HG03159 (cell line): ENCODE measurements around the gene RCCD1.
"Not testable (repeated sequence)": the region's sequence is repeated elsewhere in the genome, so short reads cannot be mapped to it uniquely, and the experiment has no call there.

ENCODE experiments used
- ATAC-seq: cut with Tn5 transposase; IDR thresholded peaks from one replicate; pipeline ENCODE4 v1.9.1; 2021; ENCODE audit warnings: mild to moderate bottlenecking, moderate library complexity; ENCODE audit not compliant: unreplicated experiment

RCCD1 gene

GRCh38 chr15:90954712-90955623, at the start of gene RCCD1:
TSS of gene RCCD1 (plus strand) at chr15:90954884. CDS start at chr15:90956735, 1,851 bp downstream.
- peak; percentile 90 for ATAC-seq

GRCh38 chr15:90905306-90906180, 49.1 kb upstream of the RCCD1 start:
- no peak for ATAC-seq

- ATAC-seq: no peak
These were observed 48.4 kb upstream of the RCCD1 start for GRCh38 chr15:90906181-90906849.

- no peak for ATAC-seq
These were observed 47.5 kb upstream of the RCCD1 start for GRCh38 chr15:90907051-90907660.

- ATAC-seq: no peak
These were observed 46.7 kb upstream of the RCCD1 start for GRCh38 chr15:90907838-90908507.

- ATAC-seq: not testable (repeated sequence)
These were observed 45.2 kb upstream of the RCCD1 start for GRCh38 chr15:90909449-90909848.

GRCh38 chr15:90909976-90910375, 44.7 kb upstream of the RCCD1 start:
- no peak for ATAC-seq

GRCh38 chr15:90910441-90911301, 44.0 kb upstream of the RCCD1 start:
- no peak for ATAC-seq

- ATAC-seq: no peak
These were observed 43.4 kb upstream of the RCCD1 start for GRCh38 chr15:90911302-90911623.

- ATAC-seq: no peak
These were observed 42.5 kb upstream of the RCCD1 start for GRCh38 chr15:90911906-90912769.

GRCh38 chr15:90912770-90913075, 42.0 kb upstream of the RCCD1 start:
- ATAC-seq: no peak

- ATAC-seq: no peak
These were observed 41.2 kb upstream of the RCCD1 start for GRCh38 chr15:90913398-90913944.

GRCh38 chr15:90914305-90915080, 40.2 kb upstream of the RCCD1 start:
- ATAC-seq: no peak

GRCh38 chr15:90915216-90915807, 39.4 kb upstream of the RCCD1 start:
- no peak for ATAC-seq

GRCh38 chr15:90915808-90916440, 38.8 kb upstream of the RCCD1 start:
- ATAC-seq: no peak

- no peak for ATAC-seq
These were observed 38.2 kb upstream of the RCCD1 start for GRCh38 chr15:90916461-90916860.

- ATAC-seq: no peak
These were observed 37.1 kb upstream of the RCCD1 start for GRCh38 chr15:90917569-90917968.
